H9 (cell line): Measurements from ENCODE around the gene PAX3. TPM values are rescaled to one million over a fixed set of nuclear protein-coding genes. Genes with fewer than 3 reads are reported as not detected.

Source experiments
- DNase-seq: peaks from one replicate; pipeline ENCODE4 v3.0.0-alpha.2; 2017
- H2AFZ ChIP-seq: one replicate; pipeline ENCODE4 v1.6.1; 2013; ENCODE audit warnings: mild to moderate bottlenecking, low read length, control low read depth, moderate library complexity
- H2AK5ac ChIP-seq: 2 replicates; pipeline ENCODE4 v1.6.1; 2013; ENCODE audit warnings: low read length, control low read depth, mixed read lengths; ENCODE audit not compliant: insufficient read length
- H2BK120ac ChIP-seq: one replicate; pipeline ENCODE4 v1.6.1; 2013; ENCODE audit warnings: low read depth, mild to moderate bottlenecking, low read length, control low read depth, inconsistent platforms; ENCODE audit not compliant: poor library complexity, severe bottlenecking
- H2BK12ac ChIP-seq: 2 replicates; pipeline ENCODE4 v1.6.1; 2013; ENCODE audit warnings: low read length, control low read depth, mixed read lengths, low read depth; ENCODE audit not compliant: insufficient read length
- H2BK15ac ChIP-seq: 2 replicates; pipeline ENCODE4 v1.6.1; 2013; ENCODE audit warnings: low read depth, low read length, control low read depth
- H2BK20ac ChIP-seq: one replicate; pipeline ENCODE4 v1.6.1; 2013; ENCODE audit warnings: low read depth, mild to moderate bottlenecking, low read length, control low read depth, inconsistent platforms; ENCODE audit not compliant: poor library complexity, severe bottlenecking
- H2BK5ac ChIP-seq: 2 replicates; pipeline ENCODE4 v1.6.1; 2013; ENCODE audit warnings: low read length, control low read depth, mixed read lengths; ENCODE audit not compliant: insufficient read length
- H3K14ac ChIP-seq: 2 replicates; pipeline ENCODE4 v1.6.1; 2013; ENCODE audit warnings: low read length, control low read depth; ENCODE audit not compliant: insufficient read depth
- H3K18ac ChIP-seq: 2 replicates; pipeline ENCODE4 v1.6.1; 2013; ENCODE audit warnings: low read depth, mild to moderate bottlenecking, mixed read lengths, low read length, control low read depth; ENCODE audit not compliant: insufficient read length
- H3K23ac ChIP-seq: 2 replicates; pipeline ENCODE4 v1.6.1; 2013; ENCODE audit warnings: low read length, control low read depth, mixed read lengths, low read depth; ENCODE audit not compliant: insufficient read length
- H3K23me2 ChIP-seq: 2 replicates; pipeline ENCODE4 v1.6.1; 2013; ENCODE audit warnings: low read depth, mild to moderate bottlenecking, mixed read lengths, low read length, control low read depth; ENCODE audit not compliant: insufficient read length, poor library complexity, severe bottlenecking
- H3K27ac ChIP-seq: 2 replicates; pipeline ENCODE4 v1.5.1; 2013; ENCODE audit warnings: low read length, control low read depth, mixed read lengths, low read depth; ENCODE audit not compliant: insufficient read length
- H3K27me3 ChIP-seq: 2 replicates; pipeline ENCODE4 v1.6.1; 2013; ENCODE audit warnings: low read length, control low read depth, inconsistent platforms; ENCODE audit not compliant: insufficient read depth
- H3K4ac ChIP-seq: 2 replicates; pipeline ENCODE4 v1.6.1; 2013; ENCODE audit warnings: low read depth, mild to moderate bottlenecking, control low read depth, inconsistent platforms, low read length, moderate library complexity
- H3K4me1 ChIP-seq: 2 replicates; pipeline ENCODE4 v1.6.1; 2013; ENCODE audit warnings: low read length, control low read depth, inconsistent platforms; ENCODE audit not compliant: insufficient read depth
- H3K4me2 ChIP-seq: 2 replicates; pipeline ENCODE4 v1.6.1; 2013; ENCODE audit warnings: low read length, control low read depth, mixed read lengths; ENCODE audit not compliant: insufficient read length, insufficient read depth
- H3K56ac ChIP-seq: 2 replicates; pipeline ENCODE4 v1.6.1; 2013; ENCODE audit warnings: low read depth, mild to moderate bottlenecking, mixed read lengths, low read length, control low read depth; ENCODE audit not compliant: insufficient read length
- H3K79me1 ChIP-seq: 2 replicates; pipeline ENCODE4 v1.6.1; 2013; ENCODE audit warnings: low read depth, mild to moderate bottlenecking, moderate library complexity, low read length, control low read depth, inconsistent platforms; ENCODE audit not compliant: insufficient read depth, poor library complexity, severe bottlenecking
- H3K79me2 ChIP-seq: 2 replicates; pipeline ENCODE4 v1.6.1; 2013; ENCODE audit warnings: low read length, control low read depth, inconsistent platforms; ENCODE audit not compliant: insufficient read depth
- H3K9ac ChIP-seq: 2 replicates; pipeline ENCODE4 v1.6.1; 2013; ENCODE audit warnings: low read length, control low read depth, mixed read lengths; ENCODE audit not compliant: insufficient read length; ENCODE audit errors: extremely low read depth
- H3K9me3 ChIP-seq: one replicate; pipeline ENCODE4 v1.6.1; 2013; ENCODE audit warnings: low read depth, low read length, inconsistent platforms; ENCODE audit not compliant: control insufficient read depth
- H3T11ph ChIP-seq: one replicate; pipeline ENCODE4 v1.6.1; 2013; ENCODE audit warnings: mild to moderate bottlenecking, low read length, control low read depth, inconsistent platforms
- H4K20me1 ChIP-seq: one replicate; pipeline ENCODE4 v1.6.1; 2013; ENCODE audit not compliant: control insufficient read depth, insufficient read length, insufficient read depth
- H4K5ac ChIP-seq: 2 replicates; pipeline ENCODE4 v1.6.1; 2013; ENCODE audit warnings: low read depth, mild to moderate bottlenecking, mixed read lengths, low read length, control low read depth; ENCODE audit not compliant: insufficient read length
- H4K8ac ChIP-seq: replicated peaks from 2 replicates; pipeline ENCODE4 v1.6.1; 2013; ENCODE audit warnings: low read length, control low read depth, mixed read lengths, low read depth; ENCODE audit not compliant: insufficient read length
- H4K91ac ChIP-seq: 2 replicates; pipeline ENCODE4 v1.6.1; 2013; ENCODE audit warnings: low read depth, mild to moderate bottlenecking, moderate library complexity, mixed read lengths, low read length, control low read depth; ENCODE audit not compliant: insufficient read length
- H3K27ac Mint-ChIP-seq, 3 experiments: 2 replicates in 2 of 3; 3 replicates in 1 of 3; pipeline ENCODE4 v1.8.0; 2020 to 2021; ENCODE audit warnings: mixed read lengths in 3 of 3, mild to moderate bottlenecking in 1 of 3, moderate library complexity in 1 of 3
- H3K27me3 Mint-ChIP-seq: 2 replicates; pipeline ENCODE4 v1.8.0; 2021; ENCODE audit warnings: low read depth, mild to moderate bottlenecking, moderate library complexity, mixed read lengths
- H3K36me3 Mint-ChIP-seq, 3 experiments: 2 replicates in 2 of 3; 3 replicates in 1 of 3; pipeline ENCODE4 v1.8.0; 2020 to 2021; ENCODE audit warnings: low read depth in 3 of 3, mixed read lengths in 3 of 3; ENCODE audit not compliant: insufficient read depth in 1 of 3
- H3K4me1 Mint-ChIP-seq, 2 experiments: 2 replicates each; pipeline ENCODE4 v1.8.0; 2020; ENCODE audit warnings: mixed read lengths in 2 of 2
- H3K4me3 Mint-ChIP-seq, 2 experiments: 2 replicates in 1 of 2; 3 replicates in 1 of 2; pipeline ENCODE4 v1.8.0; 2020 to 2021; ENCODE audit warnings: mild to moderate bottlenecking in 2 of 2, mixed read lengths in 2 of 2, moderate library complexity in 1 of 2
- H3K9me3 Mint-ChIP-seq, 2 experiments: 2 replicates in 1 of 2; 3 replicates in 1 of 2; pipeline ENCODE4 v1.8.0; 2020; ENCODE audit warnings: mild to moderate bottlenecking in 2 of 2, mixed read lengths in 2 of 2, moderate library complexity in 1 of 2
- CTCF ChIP-seq: fragments of 200-600 bp; sonication (generic); conservative IDR thresholded peaks from 3 replicates; pipeline ENCODE4 v1.8.0; 2021; ENCODE audit warnings: antibody characterized with exemption, mild to moderate bottlenecking
- WGBS: extraction: QIAGEN DNeasy Blood & Tissue Kit; methylation state at CpG from one replicate; pipeline ENCODE4 v1.1.7; 2013; ENCODE audit warnings: missing lambda C conversion rate, low lambda C conversion rate, mixed read lengths; ENCODE audit not compliant: insufficient read length; ENCODE audit errors: extremely low coverage; 5-methylcytosine and 5-hydroxymethylcytosine counted together
- total RNA-seq: library from RNA; stranded (reverse); gene quantifications from 2 replicates; pipeline ENCODE4 v1.2.1, GENCODE V29; 2021

Gene PAX3
- total RNA-seq, 1 experiment from 2014 or later: not detected

- H3K9me3 Mint-ChIP-seq: no peaks in the 10 kb centered on the region
- no peak overlapping the region for H2BK120ac ChIP-seq
- no peaks in the 10 kb centered on the region for H3K4me1 ChIP-seq
- no peak overlapping the region for H3K27ac Mint-ChIP-seq
- H3K9me3 ChIP-seq: no peaks in the 10 kb centered on the region
- H2BK15ac ChIP-seq: no peak overlapping the region
- H3K4me2 ChIP-seq: no peak overlapping the region
- no peak for DNase-seq
- H3K36me3 Mint-ChIP-seq: no peaks in the 10 kb centered on the region
- H3K4ac ChIP-seq: no peak overlapping the region
- H3K79me2 ChIP-seq: no peaks in the 10 kb centered on the region
- no peaks in the 10 kb centered on the region for H4K20me1 ChIP-seq
- WGBS: no CpG with 5 or more reads among the region's 3 CpGs
- H3K27ac ChIP-seq: no peak overlapping the region
- H3K18ac ChIP-seq: no peak overlapping the region
- no peak for TF ChIP-seq CTCF
- no peak overlapping the region for H2BK20ac ChIP-seq
- peaks cover 2 to 7% of the 10 kb centered on the region in 2 experiments; a peak in 2 of 4 replicates for H3K4me1 Mint-ChIP-seq
- H3K23me2 ChIP-seq: no peaks in the 10 kb centered on the region
- H3K79me1 ChIP-seq: no peaks in the 10 kb centered on the region
- no peak overlapping the region for H3K14ac ChIP-seq
- H4K91ac ChIP-seq: no peak overlapping the region
- no peak overlapping the region for H2BK5ac ChIP-seq
- H3K56ac ChIP-seq: no peak overlapping the region
- H3K27me3 ChIP-seq: no peaks in the 10 kb centered on the region
- no peak overlapping the region for H2BK12ac ChIP-seq
- H4K5ac ChIP-seq: no peak overlapping the region
- no peak overlapping the region for H3T11ph ChIP-seq
- no peak overlapping the region for H3K4me3 Mint-ChIP-seq
- H3K9ac ChIP-seq: no peak overlapping the region
- no peak overlapping the region for H3K23ac ChIP-seq
- H2AFZ ChIP-seq: no peak overlapping the region
- no peak overlapping the region for H4K8ac ChIP-seq
- peaks cover 19% of the 10 kb centered on the region for H3K27me3 Mint-ChIP-seq
- no peak overlapping the region for H2AK5ac ChIP-seq
These were observed 66.4 kb downstream of the PAX3 start for GRCh38 chr2:222232372-222232771.
